GM12872 (cell line): ENCODE results near the gene TSR1.

Experiments
- CTCF ChIP-seq: IDR thresholded peaks from 3 replicates; pipeline ENCODE4 v1.5.1; 2011; ENCODE audit warnings: low read depth, mild to moderate bottlenecking, low read length, moderate library complexity; ENCODE audit not compliant: insufficient read depth

Gene TSR1

GRCh38 chr17:2372681-2373080 lies 36.4 kb upstream of the TSR1 start:
- no peak for TF ChIP-seq CTCF

- TF ChIP-seq CTCF: no peak
These were observed 35.9 kb upstream of the TSR1 start for GRCh38 chr17:2372180-2372579.

GRCh38 chr17:2371183-2372130 lies 35.2 kb upstream of the TSR1 start:
- TF ChIP-seq CTCF: no peak

- TF ChIP-seq CTCF: no peak
These were observed 33.9 kb upstream of the TSR1 start for GRCh38 chr17:2370211-2370589.

- TF ChIP-seq CTCF: no peak
These were observed 33.4 kb upstream of the TSR1 start for GRCh38 chr17:2369551-2370210.

GRCh38 chr17:2369039-2369438 lies 32.8 kb upstream of the TSR1 start:
- no peak for TF ChIP-seq CTCF

GRCh38 chr17:2368359-2368758 lies 32.1 kb upstream of the TSR1 start:
- TF ChIP-seq CTCF: no peak
